Left cardiac atrium (tissue), 4 donors: ENCODE results near the gene SLX4IP. TPM values are rescaled to one million over a fixed set of nuclear protein-coding genes. Genes with fewer than 3 reads are reported as not detected.

Experiments
- ATAC-seq, 2 donors: fragments of 200-7000 bp; cut with Tn5 transposase; one replicate each; pipeline ENCODE4 v1.9.1; 2020; ENCODE audit warnings: mild to moderate bottlenecking in 2 of 2, moderate library complexity in 2 of 2
- DNase-seq: peaks from one replicate; pipeline ENCODE4 v3.0.0-alpha.2; 2020
- intact Hi-C, 2 donors: fragments of 100-400 bp; cut with DNase I; formaldehyde crosslinking; loops; one replicate each; pipeline versions ENCODE4 v1.14.1 to v1.15.1; 2022 to 2023
- total RNA-seq, 2 donors: library from RNA; stranded (reverse); fragmentation: NEBNext Ultra II Directional; extraction: Animal tissue kit (Norgen Biotek cat#: 25700); gene quantifications; one replicate each; pipeline ENCODE4 v1.2.1, GENCODE V29; 2021
- donor health status: DM: no; HTN: yes; CAD: no.
- donor health status: DM: no; HTN: yes; CAD: no; lungs with severe emphysema.
- donor health status: DM: yes; HTN: yes; CAD: no.
- donor health status: Dilated cardiomyopathy.

The SLX4IP gene
- total RNA-seq, 2 donors from 2014 or later: 1.7 to 3.1 TPM

DNA sequence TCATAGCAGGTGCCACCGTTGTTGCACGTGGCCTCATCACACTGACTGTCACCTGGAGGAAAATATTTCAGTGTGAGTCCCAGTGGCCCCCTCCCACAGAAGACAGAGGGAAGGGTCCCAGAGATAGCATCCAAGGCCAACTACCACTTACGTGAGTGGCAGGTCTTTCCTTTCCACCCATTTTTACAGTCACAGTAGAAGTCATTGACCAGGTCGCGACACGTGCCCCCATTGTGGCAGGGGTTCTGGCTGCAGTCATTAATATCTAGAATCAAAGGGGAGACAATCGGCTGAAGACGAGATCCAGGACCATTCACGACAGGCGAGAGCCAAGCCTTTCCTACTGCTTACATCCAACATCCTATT is 210.1 kb downstream of the SLX4IP start:
- DNase-seq (no peak), ATAC-seq (no peak)
- intact Hi-C loops: loop anchor here in 1 of 2 donors (5.0 kb wide), 1 partner anchor 93 kb away; no protein-coding TSS in a partner anchor

DNA sequence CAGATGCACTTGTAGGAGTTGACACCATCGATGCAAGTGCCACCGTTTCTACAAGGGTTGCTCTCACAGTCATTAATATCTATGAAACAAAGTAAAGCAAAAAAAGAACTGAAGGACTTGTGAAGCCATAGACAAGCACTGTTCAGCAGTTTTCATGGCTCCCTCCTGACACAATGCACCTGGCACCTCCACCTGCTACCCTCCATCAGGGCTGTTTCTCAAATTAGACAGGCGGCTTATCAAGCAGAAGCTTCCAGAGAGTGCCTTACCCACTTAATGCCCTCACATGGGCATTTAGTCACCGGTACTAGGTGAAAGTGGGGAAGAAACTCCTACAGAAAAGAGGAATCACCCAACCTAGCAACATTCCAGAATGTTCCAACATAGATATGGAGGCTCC is 210.9 kb downstream of the SLX4IP start:
- no peak for ATAC-seq

DNA sequence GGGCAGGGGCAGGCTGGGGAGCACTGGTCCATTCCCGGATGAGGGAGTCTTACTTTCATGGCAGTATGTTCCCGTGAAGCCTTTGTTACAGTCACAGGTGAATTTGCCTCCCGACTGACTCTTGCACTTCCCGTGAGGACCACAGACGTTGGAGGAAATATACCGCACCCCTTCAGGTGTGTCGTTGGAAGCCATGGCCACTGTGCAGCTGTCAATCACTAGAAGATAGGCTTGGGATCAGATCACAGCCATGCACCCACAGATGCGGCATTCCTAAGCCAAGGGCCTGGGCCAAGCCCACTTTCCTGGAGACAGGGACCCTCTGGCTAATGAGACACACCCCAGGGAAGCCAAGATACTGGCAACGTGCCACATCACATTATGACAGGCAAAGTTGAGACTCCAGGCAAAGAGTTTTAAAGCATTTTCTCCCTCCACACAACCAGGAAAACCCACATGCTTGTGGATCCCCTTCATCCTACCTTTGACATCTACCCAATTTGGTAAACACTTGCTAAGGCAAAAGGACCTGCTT is 211.8 kb downstream of the SLX4IP start:
- DNase-seq (peak; percentile 20), ATAC-seq (no peak)
- intact Hi-C loops: loop anchor here in 1 of 2 donors (5.0 kb wide), 1 partner anchor 95 kb away; no protein-coding TSS in a partner anchor

More for the DNA sequence above, 210.9 kb downstream of the SLX4IP start:
- intact Hi-C loops: loop anchor here in 1 of 2 donors (5.0 kb wide), 1 partner anchor 94 kb away; no protein-coding TSS in a partner anchor
- no peak for DNase-seq

DNA sequence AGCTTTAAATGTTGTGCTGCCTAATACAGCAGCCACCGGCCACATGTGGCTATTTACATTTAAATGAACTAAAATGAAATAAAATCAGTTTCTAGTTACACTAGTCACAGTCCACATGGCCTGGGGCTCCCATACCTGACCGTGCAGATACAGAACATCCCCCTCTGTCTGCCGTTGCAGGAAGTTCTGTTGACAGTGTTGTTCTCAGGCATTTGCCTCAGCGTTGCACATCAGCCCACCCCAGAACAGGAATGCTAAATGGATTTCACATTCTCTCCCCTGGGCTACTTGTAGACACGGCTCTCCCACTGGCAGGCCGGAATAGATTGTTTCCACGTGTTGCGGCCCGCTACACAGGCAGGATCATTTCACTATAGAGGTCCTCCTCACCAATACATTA is 212.4 kb downstream of the SLX4IP start:
- intact Hi-C loops: loop anchor here in 1 of 2 donors (5.0 kb wide), 1 partner anchor 95 kb away; no protein-coding TSS in a partner anchor
- no peak for DNase-seq
- no peak for ATAC-seq

DNA sequence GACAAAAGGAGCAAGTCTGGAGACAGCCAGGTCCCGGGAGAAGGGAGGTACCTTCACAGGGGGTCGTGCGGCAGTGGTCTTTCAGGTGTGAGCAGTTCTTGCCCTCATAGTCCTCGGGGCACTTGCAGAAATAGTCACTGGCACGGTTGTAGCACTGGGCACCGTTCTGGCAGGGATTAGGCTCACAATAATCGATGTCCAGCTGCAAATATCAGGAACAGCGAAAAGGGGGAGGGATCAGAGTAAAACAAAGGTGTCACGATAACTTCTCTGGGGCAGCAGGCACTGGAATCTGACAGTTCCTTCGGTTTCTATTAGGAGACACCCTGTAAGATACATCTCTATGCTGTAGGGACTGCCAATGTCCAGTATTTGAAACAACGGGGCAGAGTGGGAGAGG is 212.8 kb downstream of the SLX4IP start:
- no peak for DNase-seq
- intact Hi-C loops: loop anchor here in 1 of 2 donors (5.0 kb wide), 1 partner anchor 96 kb away; no protein-coding TSS in a partner anchor
- ATAC-seq: no peak

DNA sequence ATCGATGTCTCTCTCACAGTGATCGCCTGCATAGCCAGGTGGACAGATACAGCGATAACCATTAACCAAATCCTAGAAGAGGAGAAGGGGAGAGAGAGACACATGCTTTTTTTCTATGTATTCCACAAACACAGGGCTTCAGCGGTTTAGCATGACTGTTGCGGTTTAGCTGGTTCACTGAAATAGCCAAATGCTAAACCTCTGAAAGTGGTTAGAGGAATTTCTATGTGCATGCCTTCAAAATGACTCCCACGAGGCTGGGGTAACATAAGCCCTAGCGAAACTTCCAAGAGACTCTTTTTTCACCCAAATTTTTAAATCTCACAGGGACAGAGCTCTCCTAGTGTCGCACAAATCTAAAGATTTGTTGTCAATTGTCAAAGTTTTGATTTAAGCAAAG is 213.5 kb downstream of the SLX4IP start:
- ATAC-seq (no peak), DNase-seq (no peak)
- intact Hi-C loops: loop anchor here in 1 of 2 donors (5.0 kb wide), 1 partner anchor 96 kb away; no protein-coding TSS in a partner anchor

- no peak for DNase-seq
- no peak for ATAC-seq
- intact Hi-C loops: loop anchor here in 1 of 2 donors (5.0 kb wide), 1 partner anchor 97 kb away; no protein-coding TSS in a partner anchor
Measured at GRCh38 chr20:10649080-10649796, 214.1 kb downstream of the SLX4IP start.

GRCh38 chr20:10649797-10650160 is 214.7 kb downstream of the SLX4IP start:
- ATAC-seq: no peak
- intact Hi-C loops: loop anchor here in 1 of 2 donors (5.0 kb wide), 1 partner anchor 97 kb away; no protein-coding TSS in a partner anchor
- DNase-seq: peak; percentile 8

DNA sequence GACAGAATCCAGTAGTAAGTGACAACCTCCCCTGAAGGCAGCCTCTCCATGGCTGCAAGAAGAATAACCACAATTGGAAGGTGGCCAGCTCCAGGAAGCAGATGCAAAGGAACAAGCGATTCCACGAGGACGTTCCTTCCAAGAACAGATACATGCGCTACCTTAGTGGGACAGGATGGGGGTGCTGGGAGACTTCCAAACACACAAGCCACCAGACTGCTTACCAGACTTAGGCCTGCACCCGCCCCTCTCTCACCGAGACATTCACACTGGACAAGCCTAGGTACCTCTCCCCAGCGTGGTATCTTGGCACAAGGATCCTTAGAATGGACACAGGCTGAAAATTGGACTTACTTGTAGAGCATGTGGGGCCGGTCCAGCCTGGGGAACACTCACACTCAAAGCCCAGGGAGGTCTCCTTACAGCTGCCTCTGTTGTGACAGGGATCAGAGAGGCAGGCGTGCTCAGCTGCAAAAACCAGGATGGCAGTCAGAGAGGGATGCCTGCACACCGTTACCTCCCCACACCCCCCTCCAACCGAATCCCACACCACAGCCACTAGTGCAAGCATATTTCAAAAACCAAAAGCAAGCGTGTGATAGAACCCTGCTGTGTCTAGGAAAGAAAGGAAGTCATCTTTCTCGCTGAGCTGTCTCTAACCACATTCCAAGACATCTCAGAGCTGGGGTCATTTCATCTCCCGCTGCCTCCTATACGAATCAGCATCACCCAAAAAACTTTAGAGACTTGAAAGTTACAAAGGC is 216.3 kb downstream of the SLX4IP start:
- intact Hi-C loops: no loop called here
- DNase-seq (peak; percentile 41), ATAC-seq (peak in 1 of 2 donors; percentile 8)

DNA sequence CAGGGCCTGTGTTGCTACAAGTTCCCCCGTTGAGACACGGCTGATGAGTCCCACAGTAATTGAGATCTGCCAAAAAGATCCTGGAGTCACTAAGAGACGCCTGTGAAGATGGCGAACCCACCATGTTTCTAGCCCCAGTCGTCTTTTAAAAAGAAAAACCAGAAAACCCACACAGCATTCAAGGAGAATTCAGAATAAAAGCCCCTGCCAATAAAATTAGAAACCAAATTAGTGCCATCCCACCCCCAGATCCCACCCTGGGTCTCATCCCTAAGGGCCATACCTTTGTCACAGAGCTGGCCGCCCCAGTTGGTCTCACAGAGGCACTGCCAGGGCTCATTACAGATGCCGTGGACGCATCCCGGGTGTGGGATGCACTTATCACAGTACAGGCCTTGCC is 217.1 kb downstream of the SLX4IP start:
- ATAC-seq: no peak
- intact Hi-C loops: no loop called here
- DNase-seq: no peak

- ATAC-seq: peak; percentile 13 to 57
- intact Hi-C loops: no loop called here
- no peak for DNase-seq
Measured at GRCh38 chr20:10652660-10653261, 217.7 kb downstream of the SLX4IP start.

DNA sequence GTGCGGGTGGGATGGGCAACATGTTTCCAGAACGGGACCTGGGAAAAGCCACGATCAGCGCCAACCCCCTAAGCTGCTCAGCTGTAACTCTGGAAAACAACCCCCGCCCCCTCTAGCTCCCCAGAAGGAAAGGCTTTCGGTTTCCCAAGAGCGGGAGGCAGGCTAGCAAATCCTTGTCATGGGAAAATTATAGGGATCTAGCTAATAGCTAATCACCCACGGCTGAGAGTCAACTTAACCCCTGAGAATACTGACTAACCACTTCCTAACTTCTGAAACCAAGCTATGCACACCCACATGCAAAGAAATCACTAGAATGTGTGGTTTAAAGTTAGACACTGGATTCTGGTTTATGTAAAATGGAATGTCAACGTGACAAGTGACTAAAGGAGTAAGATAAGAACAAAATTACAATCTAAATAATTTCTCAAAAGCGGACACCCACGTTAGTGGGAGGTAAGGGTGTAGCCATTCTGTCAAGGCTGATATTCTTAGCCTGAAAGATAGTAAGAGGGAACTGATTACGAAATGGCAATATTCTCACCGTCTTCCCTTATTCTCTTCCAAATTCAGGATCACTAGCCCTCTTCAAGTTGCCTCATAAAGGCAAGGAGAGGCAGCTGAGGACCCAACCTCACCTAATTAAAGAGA is 218.6 kb downstream of the SLX4IP start:
- DNase-seq (peak; percentile 52), ATAC-seq (peak; percentile 55 to 66)
- intact Hi-C loops: no loop called here

DNA sequence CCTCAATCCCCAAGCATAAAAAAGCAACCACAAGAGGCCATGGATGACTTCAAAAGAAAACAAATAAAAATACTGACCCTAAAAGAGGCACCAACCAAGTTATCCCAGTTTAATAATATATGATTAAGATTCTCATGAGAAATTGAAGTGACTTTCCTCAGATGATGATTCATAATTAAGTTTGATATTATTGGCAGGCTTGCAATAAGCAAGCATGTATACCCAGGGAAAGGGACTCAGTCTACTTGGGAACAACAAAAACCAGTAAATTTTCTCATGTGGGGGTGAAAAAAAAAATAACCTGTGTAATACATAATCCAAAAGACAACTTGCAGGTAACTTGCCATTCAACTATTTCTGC is 219.1 kb downstream of the SLX4IP start:
- no peak for ATAC-seq
- DNase-seq: no peak
- intact Hi-C loops: no loop called here

- intact Hi-C loops: no loop called here
- ATAC-seq: peak in 1 of 2 donors; percentile 5
Measured at GRCh38 chr20:10654630-10655029, 219.5 kb downstream of the SLX4IP start.

DNA sequence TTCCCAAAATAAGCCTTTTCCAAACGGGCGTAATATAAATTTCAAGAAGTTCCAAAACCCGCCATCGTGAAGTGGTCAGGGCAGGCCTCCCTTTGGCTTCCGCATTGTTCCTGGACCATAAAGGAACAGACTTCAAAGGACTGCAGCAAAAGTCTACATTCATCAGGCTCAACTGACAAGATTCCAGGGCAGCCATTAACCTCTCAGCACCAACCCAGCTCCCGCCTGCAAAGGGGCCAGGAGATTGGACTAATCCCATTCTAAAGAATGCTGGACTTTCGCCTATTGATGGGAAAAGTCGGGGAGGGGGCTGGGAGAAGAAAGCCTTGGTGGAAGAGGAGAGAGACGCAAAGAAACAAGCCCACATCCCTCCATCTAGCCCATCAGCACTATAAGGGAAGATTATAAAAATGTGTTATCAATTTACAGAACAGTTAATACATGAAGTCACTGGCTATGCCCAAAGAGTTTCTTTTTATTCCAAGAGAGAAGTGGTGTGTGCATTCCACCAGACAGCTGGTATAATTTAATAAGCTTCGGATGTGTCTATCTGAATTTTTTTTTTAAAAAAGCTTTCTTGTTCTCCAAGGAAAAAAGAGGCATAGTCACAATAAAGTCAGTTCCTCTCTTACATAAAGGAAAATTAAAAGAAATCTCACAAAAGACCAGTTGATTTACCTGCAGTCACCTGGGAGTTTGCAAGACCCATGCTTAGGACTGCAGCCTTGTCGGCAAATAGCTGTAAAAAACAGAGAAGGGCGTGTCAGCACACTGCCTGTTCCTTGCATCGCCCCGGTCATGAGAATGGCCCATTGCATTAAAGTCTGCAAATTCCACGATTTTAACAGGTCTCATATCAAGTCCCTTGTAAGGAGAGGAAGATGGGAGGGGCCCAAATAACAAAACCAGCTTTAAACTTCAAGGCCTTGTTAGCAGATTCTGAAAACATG is 220.9 kb downstream of the SLX4IP start:
- DNase-seq (no peak), ATAC-seq (no peak)
- intact Hi-C loops: no loop called here

More at GRCh38 chr20:10654630-10655029, 219.5 kb downstream of the SLX4IP start:
- no peak for DNase-seq

- DNase-seq: no peak
- intact Hi-C loops: no loop called here
- no peak for ATAC-seq
Measured at GRCh38 chr20:10657453-10657852, 222.3 kb downstream of the SLX4IP start.

GRCh38 chr20:10658051-10658823 is 223.1 kb downstream of the SLX4IP start:
- intact Hi-C loops: no loop called here
- no peak for DNase-seq
- ATAC-seq: no peak
